GM21528 (cell line): ENCODE data around the gene PEPD.

Experiments
- ATAC-seq: cut with Tn5 transposase; IDR thresholded peaks from one replicate; pipeline ENCODE4 v1.9.1; 2021; ENCODE audit warnings: mild to moderate bottlenecking, moderate library complexity; ENCODE audit not compliant: unreplicated experiment, low FRiP score

Gene PEPD

DNA sequence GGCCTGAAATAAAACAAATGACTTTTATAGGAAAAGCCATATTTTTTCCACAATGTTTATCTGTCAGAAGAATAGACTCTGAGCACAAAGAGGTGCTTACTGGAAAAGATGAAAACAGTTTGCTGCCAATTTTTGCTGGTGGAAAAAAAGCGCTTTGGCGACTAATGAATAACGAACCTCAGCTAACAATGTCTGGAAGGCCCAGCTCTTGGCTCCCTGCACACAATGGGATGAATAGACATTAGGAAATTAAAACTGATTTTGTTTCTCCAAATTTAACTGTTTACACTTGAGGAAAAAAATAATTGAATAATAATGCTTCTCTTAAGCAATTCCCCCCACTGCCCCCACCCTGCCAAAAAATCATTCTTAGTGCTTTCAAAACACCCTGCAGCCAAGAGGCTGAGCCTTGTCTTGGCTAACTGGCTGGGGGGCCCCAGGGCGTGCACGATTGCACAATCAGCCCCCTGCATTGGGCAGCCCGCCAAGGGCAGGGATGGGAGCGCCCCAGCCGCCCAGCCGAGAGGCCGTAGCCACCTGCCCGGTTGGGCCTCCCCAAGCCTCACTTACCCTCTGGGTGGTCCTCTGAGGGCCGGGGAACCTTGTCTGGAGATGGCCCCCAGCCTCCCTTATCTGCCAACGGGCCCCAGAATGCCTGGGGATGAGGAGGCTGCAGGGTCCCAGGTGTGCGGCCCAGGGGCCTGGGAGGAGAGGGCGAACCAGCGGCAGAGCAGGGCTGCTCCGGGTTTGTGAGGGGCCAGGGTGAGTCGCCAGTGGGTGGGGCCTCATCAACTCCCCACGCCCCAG is 131.3 kb downstream of the PEPD start:
- no peak for ATAC-seq

DNA sequence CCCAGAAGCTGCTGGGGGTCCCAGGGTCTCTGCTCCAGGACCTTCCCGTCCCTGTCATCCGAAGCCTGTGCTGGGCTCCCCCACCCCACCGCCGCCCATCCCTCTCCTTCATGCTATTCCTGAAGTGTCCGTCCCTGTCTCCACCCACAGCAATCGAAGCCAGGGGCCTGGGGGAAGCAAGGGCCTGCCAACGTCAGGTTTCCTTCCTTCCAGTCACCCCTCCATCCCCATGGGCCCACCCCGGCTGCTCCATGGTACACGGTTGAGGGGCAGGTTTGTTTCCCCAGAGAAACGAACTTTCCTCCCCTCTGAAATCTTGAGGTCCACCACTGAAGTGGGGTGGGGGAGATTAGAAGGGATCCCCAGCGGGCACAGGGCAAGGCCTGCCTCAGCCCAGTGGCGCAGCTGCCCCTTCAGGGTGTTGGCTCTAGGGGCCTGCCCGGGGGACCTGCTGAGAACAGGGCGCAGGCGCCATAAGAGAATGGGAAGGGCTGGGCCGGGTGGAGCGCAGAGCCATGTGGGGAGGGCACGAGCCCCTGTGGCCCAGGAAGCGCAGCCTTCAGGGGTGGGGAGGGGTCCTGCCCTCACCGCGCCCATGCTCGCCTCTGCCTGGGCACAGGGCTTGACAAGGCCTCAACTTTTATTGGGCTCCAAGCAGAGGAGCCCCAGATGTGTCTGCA is 132.0 kb downstream of the PEPD start:
- ATAC-seq, result no peak

DNA sequence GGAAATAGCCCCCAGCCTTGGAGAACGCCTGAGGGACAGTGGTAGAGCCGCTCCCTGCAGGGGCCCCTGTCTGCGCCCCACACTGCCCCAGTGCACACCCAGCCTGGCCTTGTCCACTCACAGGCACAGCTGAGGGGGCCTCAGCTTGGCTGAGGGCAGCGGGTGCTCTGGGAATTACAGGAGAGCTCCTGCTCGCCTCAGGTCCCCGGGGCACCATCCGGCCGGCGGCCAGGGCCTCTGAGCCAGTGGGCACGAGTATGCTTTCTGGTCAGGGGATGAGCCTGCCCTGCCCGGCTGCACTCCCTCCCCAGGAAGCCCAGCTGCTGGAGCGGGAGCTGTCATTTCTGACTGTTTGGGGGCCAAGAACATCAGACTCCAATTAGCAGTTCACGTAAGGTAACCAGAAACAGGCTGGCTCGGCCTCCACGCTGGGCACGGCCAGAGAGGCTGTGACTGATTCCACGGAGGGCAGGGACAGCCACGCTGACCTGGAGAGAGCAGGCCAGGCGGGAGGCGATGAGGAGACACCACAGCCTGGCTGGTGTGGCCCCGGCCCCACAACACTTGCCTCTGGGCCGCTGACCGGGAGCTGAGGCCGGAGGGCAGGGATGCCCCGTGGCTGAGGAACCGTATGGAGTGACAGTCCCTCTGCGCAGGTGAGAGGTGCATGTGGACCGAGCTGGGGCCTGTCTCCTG is 132.7 kb downstream of the PEPD start:
- ATAC-seq, result no peak

DNA sequence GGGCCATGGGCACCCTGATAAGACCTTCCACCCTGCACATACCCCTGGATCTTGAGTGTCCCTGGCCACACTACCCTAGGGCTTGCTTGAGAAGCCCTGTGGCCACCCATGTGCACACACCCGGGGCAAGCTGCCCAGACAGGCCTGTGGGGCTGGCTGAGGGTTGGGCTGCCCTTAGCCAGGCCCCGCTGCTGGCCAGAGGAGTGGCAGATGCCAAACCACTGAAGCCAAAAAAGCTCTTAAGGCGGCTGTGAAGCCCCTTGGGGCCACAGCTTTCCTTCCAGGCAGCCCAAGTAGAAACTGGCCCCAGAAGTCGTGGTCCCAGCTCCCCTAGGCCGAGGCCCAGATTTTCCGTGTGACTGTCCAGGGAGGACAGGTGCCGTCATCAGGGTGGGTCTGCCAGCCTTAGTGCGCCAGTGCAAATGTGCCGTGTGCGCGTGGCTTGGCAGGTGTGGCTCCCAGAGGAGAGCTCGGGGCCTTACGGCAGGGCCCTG is 133.3 kb downstream of the PEPD start:
- ATAC-seq, result no peak

DNA sequence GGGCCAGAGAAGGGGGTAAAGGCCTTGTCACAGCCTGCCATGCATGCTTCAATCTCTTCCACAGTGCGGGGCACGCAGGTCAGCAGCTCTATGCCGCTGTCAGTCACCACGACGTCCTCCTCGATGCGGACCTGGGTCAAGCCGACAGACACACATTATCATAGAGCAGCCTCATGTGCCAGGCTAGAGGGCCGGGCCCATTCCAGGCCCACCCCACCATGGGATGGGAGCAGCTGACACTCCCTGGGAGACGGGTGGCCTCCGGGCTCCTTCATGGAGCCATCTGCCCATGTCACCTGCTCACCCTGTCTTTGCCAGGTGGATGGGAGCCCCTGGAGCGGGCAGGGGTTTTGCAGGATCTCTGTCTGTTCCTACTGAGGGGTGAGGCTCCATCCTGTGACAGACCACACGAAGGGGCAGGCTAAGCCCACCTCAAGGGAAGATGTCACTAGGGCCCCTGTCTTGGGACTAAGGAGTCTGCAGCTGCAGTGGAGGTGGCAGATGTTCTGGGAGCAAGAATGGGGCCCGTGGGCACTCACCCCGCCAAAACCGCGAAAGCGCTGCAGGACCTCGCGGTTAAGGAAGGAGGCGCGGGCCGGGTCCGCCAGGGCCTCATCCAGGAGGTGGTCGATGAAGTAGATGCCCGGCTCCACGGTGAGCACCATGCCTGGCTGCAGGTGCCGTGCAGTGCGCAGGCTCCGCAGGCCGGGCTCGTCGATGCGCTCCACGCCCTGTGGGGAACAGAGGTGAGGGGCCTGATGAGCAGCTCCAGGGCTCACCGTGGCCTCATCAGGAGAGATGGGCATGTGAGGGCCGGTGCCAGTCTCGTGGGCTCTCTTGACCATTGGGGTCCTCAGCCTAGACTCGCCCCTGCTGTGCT is 134.0 kb downstream of the PEPD start:
- no peak for ATAC-seq

DNA sequence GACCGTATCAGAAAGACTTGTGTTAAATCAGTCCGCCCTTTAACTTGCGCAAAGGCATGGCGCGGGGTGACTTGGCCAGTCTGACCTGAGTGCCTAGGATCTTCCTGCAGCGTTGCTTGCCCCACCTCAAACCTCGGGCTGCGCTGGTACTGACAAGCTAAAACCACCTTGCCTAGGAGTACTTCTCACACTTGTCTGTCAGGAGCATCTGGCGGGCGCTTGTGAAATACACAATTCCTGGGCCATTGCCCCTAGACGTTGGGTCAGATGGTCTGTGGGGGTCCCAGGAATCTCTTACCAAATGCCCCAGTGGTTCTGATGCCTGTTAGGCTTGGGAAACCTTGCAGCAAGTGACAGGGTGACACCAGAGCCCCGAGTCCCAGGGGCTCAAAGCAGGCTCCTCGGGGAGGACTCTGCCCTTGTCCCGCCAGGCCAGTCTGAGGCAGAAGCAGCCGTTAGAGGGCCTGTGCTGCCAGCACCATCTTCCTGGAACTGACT is 135.2 kb downstream of the PEPD start:
- no peak for ATAC-seq

DNA sequence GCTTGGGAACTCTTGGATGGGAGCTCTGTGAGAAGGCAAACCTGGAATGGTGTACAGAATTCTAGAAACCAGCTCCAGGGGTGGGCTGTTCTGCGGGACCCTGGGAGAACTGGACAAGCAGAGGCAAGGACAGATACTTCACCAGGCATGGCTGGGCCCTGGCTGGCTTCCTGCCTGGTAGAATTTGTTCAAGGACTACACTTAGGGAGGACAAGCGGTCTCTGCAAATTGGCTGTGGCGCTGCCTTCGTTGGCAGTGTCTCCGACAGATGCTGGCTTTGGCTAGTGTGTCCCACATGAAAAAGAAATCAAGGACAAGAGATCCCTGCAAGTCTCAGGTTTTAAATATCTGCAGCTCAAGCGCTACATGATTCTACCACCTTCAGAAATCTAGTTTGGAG is 135.6 kb downstream of the PEPD start:
- ATAC-seq, result no peak

DNA sequence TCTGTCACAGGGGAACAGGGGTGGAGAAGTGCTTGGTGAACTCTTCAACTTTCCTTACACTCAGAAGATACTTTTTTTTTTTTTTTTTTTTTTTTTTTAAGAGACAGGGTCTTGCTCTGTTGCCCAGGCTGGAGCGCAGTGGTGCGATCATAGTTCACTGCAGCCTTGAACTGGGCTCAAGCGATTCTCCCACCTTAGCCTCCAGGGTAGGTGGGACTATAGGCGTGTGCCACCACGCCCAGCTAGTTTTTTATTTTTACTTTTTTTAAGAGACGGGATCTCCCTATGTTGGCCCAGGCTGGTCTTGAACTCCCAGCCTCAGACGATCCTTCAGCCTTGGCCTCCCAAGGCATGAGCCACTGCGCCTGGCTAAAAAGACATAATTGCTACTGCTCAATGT is 136.6 kb downstream of the PEPD start:
- no peak for ATAC-seq

- no peak for ATAC-seq
These were observed 137.8 kb downstream of the PEPD start for GRCh38 chr19:33383720-33384292.

GRCh38 chr19:33382982-33383381 is 138.6 kb downstream of the PEPD start:
- no peak for ATAC-seq

DNA sequence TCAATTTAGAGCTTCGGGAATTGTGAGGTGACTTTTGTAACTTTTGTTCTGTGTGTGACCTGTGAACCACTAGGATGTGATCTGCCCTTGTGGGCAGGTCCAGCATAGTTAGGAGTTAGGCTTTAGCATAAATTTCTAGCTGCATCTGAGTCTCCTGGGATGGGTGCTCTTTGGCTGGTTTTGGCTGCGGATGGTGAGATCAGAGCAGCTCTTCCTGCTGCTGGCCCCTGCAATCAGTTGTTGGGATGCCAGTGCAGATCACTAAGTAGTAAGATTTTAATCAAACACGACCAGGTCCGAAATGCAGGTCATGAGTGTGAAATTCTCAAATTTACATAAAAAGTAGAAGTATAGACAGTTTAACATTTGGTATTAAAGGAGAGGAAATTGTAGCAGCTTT is 139.6 kb downstream of the PEPD start:
- ATAC-seq, result no peak

DNA sequence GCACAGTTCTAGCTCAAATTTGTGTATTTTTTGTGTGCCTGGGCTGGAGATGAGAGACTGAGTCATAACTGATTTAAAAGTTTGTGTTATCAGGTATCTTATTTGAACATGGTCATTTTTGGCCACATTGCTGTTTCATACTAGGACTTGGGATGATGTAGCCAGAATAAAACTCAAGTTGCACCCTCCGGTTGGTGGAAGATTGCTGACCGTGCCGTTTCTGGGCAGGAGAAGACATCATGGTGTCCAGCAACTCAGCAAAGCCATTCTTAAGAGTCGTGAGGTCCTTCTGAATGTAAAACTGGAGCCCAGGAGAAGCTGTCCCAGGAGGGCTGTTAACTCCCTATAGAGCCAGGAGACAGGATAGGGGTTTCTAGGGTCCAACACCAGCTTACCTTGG is 140.5 kb downstream of the PEPD start:
- ATAC-seq, result no peak

DNA sequence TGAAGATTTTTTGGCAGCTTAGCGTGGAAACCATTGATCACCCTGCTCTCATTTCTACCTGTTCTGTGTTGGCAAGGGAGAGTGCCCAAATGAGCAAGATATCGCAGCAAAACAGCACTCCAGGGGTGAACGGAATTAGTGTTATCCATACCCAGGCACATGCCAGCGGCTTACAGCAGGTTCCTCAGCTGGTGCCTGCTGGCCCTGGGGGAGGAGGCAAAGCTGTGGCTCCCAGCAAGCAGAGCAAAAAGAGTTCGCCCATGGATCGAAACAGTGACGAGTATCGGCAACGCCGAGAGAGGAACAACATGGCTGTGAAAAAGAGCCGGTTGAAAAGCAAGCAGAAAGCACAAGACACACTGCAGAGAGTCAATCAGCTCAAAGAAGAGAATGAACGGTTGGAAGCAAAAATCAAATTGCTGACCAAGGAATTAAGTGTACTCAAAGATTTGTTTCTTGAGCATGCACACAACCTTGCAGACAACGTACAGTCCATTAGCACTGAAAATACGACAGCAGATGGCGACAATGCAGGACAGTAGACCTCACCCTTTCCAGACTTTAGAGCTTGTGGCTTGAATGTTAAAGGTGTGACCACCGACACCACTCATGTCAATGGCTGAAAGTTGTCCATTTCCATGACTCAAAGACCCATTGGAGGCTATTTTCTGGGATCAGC is 142.3 kb downstream of the PEPD start:
- no peak for ATAC-seq

GRCh38 chr19:33377586-33378475 is 143.8 kb downstream of the PEPD start:
- no peak for ATAC-seq

DNA sequence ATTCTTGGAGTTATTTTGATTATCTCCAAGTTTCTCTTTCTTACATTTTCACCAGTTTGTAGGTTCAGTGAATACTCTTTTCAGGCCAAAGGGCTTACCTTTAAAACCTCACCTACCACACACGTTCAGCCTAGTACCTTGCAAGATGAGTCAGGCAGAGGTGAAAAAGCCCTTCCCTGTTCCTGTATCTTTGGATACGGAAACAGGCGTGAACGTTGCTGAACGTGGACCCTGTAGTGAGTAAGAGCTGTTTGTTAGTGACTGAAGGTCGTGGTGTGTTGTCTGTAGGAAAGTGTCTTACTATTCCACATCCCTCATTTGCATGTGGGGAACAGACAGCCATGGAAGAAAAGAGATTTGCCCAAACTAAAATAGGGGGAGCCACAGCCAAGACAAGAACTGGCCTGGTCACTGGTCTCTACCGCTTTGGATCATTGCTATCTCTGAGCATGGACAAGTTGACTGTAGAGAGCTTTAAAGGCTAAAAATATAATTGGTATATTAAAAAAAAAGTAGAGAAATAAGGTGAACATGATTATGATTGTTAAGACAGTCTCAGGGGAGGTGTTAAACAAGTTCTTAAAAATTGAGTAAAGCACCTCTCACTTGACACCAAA is 144.5 kb downstream of the PEPD start:
- no peak for ATAC-seq

- no peak for ATAC-seq
These were observed 145.2 kb downstream of the PEPD start for GRCh38 chr19:33376423-33376822.

GRCh38 chr19:33375837-33376159 is 145.8 kb downstream of the PEPD start:
- no peak for ATAC-seq
